ENCODE data around the gene PDE8A. TPM values are rescaled to one million over a fixed set of nuclear protein-coding genes. Genes with fewer than 3 reads are reported as not detected.
A peak's percentile ranks its signal among the peaks of the same experiment; 100 is the strongest.

Gene PDE8A
- total and polyA plus RNA-seq, 2 of the 13 experiments (the other 11 are each of a cell fraction or from before 2014, with no cell fraction given), result 26.3 to 48.5 TPM

GRCh38 chr15:84955089-84955848, 26.4 kb upstream of the PDE8A start (continued):
- no peak for TF ChIP-seq CSRNP2 (CRISPR knock-in tag; conservative IDR thresholded peaks at IDR 0.05; ENCODE audit: low read depth)
- TF ChIP-seq MAFK (conservative IDR thresholded peaks at IDR 0.05 in 1 of 2, IDR thresholded peaks at IDR 0.05 in 1 of 2; ENCODE audit: low read length in 2 of 2), result peak; percentile 27 to 55
- TF ChIP-seq ZNF510 (CRISPR knock-in tag; IDR thresholded peaks at IDR 0.05; ENCODE audit: low read depth), result no peak
- peak; percentile 22; the same call in 1 of the 2 replicates for TF ChIP-seq HDAC2 (CRISPR knock-in tag; IDR thresholded peaks at IDR 0.05)
- no peak for TF ChIP-seq BRCA1 (CRISPR knock-in tag; IDR thresholded peaks at IDR 0.05)
- peak; percentile 42; the same call in 1 of the 2 replicates for TF ChIP-seq RXRB (CRISPR knock-in tag; IDR thresholded peaks at IDR 0.05; ENCODE audit: borderline replicate concordance)
- TF ChIP-seq MIER3 (CRISPR knock-in tag; IDR thresholded peaks at IDR 0.05; ENCODE audit: borderline replicate concordance), result no peak; the same call in 1 of the 2 replicates
- TF ChIP-seq ZNF691 (CRISPR knock-in tag; IDR thresholded peaks at IDR 0.05; ENCODE audit: borderline replicate concordance, low read depth), result no peak
- no peak for TF ChIP-seq ZNF800 (CRISPR knock-in tag; IDR thresholded peaks at IDR 0.05)
- no peak for TF ChIP-seq ZBTB33 (CRISPR knock-in tag; IDR thresholded peaks at IDR 0.05)
- TF ChIP-seq ZNF746 (CRISPR knock-in tag; IDR thresholded peaks at IDR 0.05), result peak; percentile 36; the same call in 1 of the 2 replicates
- TF ChIP-seq ZNF687 (CRISPR knock-in tag; IDR thresholded peaks at IDR 0.05), result peak; percentile 64
- no peak for TF ChIP-seq DR1 (CRISPR knock-in tag; IDR thresholded peaks at IDR 0.05)
- TF ChIP-seq ZFP91 (CRISPR knock-in tag; IDR thresholded peaks at IDR 0.05; ENCODE audit: borderline replicate concordance), result peak; percentile 52; the same call in 1 of the 2 replicates
- TF ChIP-seq ZNF501 (CRISPR knock-in tag; IDR thresholded peaks at IDR 0.05), result peak; percentile 82
